ENCODE measurements around the gene GJB6. TPM values are rescaled to one million over a fixed set of nuclear protein-coding genes. Genes with fewer than 3 reads are reported as not detected.

The GJB6 gene
- total and polyA plus RNA-seq, 2 experiments from 2014 or later, result not detected

- no peak for TF ChIP-seq EZH2phosphoT487 (IDR thresholded peaks at IDR 0.05; ENCODE audit: unreplicated experiment)
- TF ChIP-seq STAT1 (IDR thresholded peaks at IDR 0.05; ENCODE audit: unreplicated experiment), result no peak
- TF ChIP-seq, protein P1, sequence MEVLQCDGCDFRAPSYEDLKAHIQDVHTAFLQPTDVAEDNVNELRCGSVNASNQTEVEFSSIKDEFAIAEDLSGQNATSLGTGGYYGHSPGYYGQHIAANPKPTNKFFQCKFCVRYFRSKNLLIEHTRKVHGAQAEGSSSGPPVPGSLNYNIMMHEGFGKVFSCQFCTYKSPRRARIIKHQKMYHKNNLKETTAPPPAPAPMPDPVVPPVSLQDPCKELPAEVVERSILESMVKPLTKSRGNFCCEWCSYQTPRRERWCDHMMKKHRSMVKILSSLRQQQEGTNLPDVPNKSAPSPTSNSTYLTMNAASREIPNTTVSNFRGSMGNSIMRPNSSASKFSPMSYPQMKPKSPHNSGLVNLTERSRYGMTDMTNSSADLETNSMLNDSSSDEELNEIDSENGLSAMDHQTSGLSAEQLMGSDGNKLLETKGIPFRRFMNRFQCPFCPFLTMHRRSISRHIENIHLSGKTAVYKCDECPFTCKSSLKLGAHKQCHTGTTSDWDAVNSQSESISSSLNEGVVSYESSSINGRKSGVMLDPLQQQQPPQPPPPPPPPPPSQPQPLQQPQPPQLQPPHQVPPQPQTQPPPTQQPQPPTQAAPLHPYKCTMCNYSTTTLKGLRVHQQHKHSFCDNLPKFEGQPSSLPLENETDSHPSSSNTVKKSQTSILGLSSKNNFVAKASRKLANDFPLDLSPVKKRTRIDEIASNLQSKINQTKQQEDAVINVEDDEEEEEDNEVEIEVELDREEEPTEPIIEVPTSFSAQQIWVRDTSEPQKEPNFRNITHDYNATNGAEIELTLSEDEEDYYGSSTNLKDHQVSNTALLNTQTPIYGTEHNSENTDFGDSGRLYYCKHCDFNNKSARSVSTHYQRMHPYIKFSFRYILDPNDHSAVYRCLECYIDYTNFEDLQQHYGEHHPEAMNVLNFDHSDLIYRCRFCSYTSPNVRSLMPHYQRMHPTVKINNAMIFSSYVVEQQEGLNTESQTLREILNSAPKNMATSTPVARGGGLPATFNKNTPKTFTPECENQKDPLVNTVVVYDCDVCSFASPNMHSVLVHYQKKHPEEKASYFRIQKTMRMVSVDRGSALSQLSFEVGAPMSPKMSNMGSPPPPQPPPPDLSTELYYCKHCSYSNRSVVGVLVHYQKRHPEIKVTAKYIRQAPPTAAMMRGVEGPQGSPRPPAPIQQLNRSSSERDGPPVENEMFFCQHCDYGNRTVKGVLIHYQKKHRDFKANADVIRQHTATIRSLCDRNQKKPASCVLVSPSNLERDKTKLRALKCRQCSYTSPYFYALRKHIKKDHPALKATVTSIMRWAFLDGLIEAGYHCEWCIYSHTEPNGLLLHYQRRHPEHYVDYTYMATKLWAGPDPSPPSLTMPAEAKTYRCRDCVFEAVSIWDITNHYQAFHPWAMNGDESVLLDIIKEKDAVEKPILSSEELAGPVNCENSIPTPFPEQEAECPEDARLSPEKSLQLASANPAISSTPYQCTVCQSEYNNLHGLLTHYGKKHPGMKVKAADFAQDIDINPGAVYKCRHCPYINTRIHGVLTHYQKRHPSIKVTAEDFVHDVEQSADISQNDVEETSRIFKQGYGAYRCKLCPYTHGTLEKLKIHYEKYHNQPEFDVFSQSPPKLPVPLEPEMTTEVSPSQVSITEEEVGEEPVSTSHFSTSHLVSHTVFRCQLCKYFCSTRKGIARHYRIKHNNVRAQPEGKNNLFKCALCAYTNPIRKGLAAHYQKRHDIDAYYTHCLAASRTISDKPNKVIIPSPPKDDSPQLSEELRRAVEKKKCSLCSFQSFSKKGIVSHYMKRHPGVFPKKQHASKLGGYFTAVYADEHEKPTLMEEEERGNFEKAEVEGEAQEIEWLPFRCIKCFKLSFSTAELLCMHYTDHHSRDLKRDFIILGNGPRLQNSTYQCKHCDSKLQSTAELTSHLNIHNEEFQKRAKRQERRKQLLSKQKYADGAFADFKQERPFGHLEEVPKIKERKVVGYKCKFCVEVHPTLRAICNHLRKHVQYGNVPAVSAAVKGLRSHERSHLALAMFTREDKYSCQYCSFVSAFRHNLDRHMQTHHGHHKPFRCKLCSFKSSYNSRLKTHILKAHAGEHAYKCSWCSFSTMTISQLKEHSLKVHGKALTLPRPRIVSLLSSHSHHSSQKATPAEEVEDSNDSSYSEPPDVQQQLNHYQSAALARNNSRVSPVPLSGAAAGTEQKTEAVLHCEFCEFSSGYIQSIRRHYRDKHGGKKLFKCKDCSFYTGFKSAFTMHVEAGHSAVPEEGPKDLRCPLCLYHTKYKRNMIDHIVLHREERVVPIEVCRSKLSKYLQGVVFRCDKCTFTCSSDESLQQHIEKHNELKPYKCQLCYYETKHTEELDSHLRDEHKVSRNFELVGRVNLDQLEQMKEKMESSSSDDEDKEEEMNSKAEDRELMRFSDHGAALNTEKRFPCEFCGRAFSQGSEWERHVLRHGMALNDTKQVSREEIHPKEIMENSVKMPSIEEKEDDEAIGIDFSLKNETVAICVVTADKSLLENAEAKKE (CRISPR knock-in tag; IDR thresholded peaks at IDR 0.05), result no peak
Observed at GRCh38 chr13:20177049-20177831, 54.9 kb downstream of the GJB6 start (continued).

DNA sequence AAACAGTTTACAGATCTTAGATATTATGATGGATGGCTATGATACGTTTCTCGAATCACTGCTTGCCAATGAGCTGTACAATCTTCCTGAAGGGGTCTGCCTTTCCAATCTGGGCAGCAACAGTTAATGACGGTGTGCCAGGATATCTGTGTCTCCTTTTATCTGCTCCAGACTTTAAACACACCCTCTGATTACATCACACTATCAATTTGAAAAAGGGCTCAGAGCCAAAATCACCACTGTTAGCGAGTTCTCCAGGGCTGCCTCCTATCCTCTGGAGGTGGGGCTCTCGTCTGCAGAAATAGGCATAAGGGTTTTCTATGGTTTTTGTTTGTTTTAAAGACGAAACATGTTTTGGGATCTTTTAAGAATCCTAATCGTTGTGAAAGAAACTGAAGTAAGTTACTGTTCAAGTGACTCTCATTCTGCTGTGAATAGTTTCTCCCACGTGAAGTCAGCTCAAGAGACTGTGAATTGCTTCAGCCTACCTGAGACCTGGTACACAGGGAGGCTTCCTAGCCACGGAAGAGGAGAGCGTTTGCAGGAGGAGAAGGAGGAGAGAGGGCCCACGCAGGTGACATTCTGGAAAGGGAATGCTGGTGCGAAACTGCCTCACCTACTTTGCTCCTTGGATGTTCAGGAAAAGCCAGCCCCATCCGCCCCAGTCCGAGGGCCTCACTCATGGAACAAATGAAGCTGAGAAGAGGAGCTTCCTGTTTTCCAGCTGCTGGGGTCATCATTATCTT is 56.0 kb downstream of the GJB6 start:
- no peak for DNase-seq (ENCODE audit: low spot score)
- TF ChIP-seq, protein P1 (CRISPR knock-in tag; IDR thresholded peaks at IDR 0.05), result no peak
- TF ChIP-seq POLR2AphosphoS5 (IDR thresholded peaks at IDR 0.05; ENCODE audit: low read depth) (no peak), EZH2 (IDR thresholded peaks at IDR 0.05; ENCODE audit: low read depth, unreplicated experiment) (no peak), JUNB (IDR thresholded peaks at IDR 0.05; ENCODE audit: unreplicated experiment) (no peak)

More for the DNA sequence above, 56.0 kb downstream of the GJB6 start:
- H3K4me1 Mint-ChIP-seq, result peaks cover 8% of the 10 kb centered on the region
- Histone ChIP-seq H2AFZ (peak overlapping the region; percentile 89), H3F3A (replicated peaks; ENCODE audit: low read depth) (no peaks in the 10 kb centered on the region), H3K27ac (ENCODE audit: low read depth) (no peak overlapping the region), H3K4me3 (no peak overlapping the region), H4K20me1 (replicated peaks; ENCODE audit: insufficient read depth) (no peaks in the 10 kb centered on the region), H3K27me3 (ENCODE audit: insufficient read depth) (peaks cover 37% of the 10 kb centered on the region), H3K9me2 (ENCODE audit: insufficient read depth) (no peaks in the 10 kb centered on the region), H3K4me2 (no peak overlapping the region), H3K36me3 (ENCODE audit: insufficient read depth) (no peaks in the 10 kb centered on the region), H3K79me2 (replicated peaks; ENCODE audit: insufficient read depth) (no peaks in the 10 kb centered on the region), H3K4me1 (ENCODE audit: insufficient read depth) (no peaks in the 10 kb centered on the region)
- H3K27ac Mint-ChIP-seq, result no peak overlapping the region
- peaks cover 15% of the 10 kb centered on the region for H3K27me3 Mint-ChIP-seq (ENCODE audit: insufficient read depth, low read depth, poor library complexity)
- H3K9me3 Mint-ChIP-seq, result no peaks in the 10 kb centered on the region; the same call in 2 of the 3 replicates
- no peak for ATAC-seq
- H3K36me3 Mint-ChIP-seq (ENCODE audit: low read depth), result no peaks in the 10 kb centered on the region
- H3K4me3 Mint-ChIP-seq, result no peak overlapping the region
